Colonic mucosa (tissue), 4 donors: Measurements from ENCODE around the gene POLR2E. TPM values are rescaled to one million over a fixed set of nuclear protein-coding genes. Genes with fewer than 3 reads are reported as not detected.

Experiments used
- DNase-seq: peaks from one replicate; pipeline ENCODE4 v3.0.0-alpha.2; 2020
- H3K27ac ChIP-seq: fragments of 200-600 bp; one replicate; pipeline ENCODE4 v1.8.0; 2021
- H3K27me3 ChIP-seq: fragments of 200-600 bp; one replicate; pipeline ENCODE4 v1.8.0; 2021
- H3K36me3 ChIP-seq: fragments of 200-600 bp; one replicate; pipeline ENCODE4 v1.8.0; 2021
- H3K4me1 ChIP-seq: fragments of 200-600 bp; one replicate; pipeline ENCODE4 v1.8.0; 2021; ENCODE audit warnings: mild to moderate bottlenecking
- H3K4me3 ChIP-seq: fragments of 200-600 bp; one replicate; pipeline ENCODE4 v1.8.0; 2021
- H3K9ac ChIP-seq, 2 donors: one replicate each; pipeline ENCODE4 v1.7.0; 2013; ENCODE audit warnings: control low read depth in 2 of 2, low read depth in 2 of 2, low read length in 2 of 2
- H3K9me3 ChIP-seq: fragments of 200-600 bp; one replicate; pipeline ENCODE4 v1.8.0; 2021
- intact Hi-C: fragments of 100-400 bp; cut with DNase I; formaldehyde crosslinking; loops from one replicate; pipeline ENCODE4 v1.14.1; 2022
- total RNA-seq, 2 donors: library from RNA; stranded (reverse); fragmentation: NEBNext Ultra II Directional in 1 of 2; extraction: Animal tissue kit (Norgen Biotek cat#: 25700) in 1 of 2; gene quantifications; one replicate each; pipeline ENCODE4 v1.2.1, GENCODE V29; 2021
- TF ChIP-seq, protein P1 (sequence below): fragments of 200-600 bp; IDR thresholded peaks from one replicate; pipeline ENCODE4 v1.8.0; 2022; ENCODE audit warnings: antibody characterized with exemption, mild to moderate bottlenecking
- donor health status: healthy.
- donor health status: DM: no; HTN: no; CAD: no.
- donor health status: DM: no; HTN: no; CAD: no.

Gene POLR2E
- total RNA-seq, 2 donors from 2014 or later: 135 to 245 TPM

DNA sequence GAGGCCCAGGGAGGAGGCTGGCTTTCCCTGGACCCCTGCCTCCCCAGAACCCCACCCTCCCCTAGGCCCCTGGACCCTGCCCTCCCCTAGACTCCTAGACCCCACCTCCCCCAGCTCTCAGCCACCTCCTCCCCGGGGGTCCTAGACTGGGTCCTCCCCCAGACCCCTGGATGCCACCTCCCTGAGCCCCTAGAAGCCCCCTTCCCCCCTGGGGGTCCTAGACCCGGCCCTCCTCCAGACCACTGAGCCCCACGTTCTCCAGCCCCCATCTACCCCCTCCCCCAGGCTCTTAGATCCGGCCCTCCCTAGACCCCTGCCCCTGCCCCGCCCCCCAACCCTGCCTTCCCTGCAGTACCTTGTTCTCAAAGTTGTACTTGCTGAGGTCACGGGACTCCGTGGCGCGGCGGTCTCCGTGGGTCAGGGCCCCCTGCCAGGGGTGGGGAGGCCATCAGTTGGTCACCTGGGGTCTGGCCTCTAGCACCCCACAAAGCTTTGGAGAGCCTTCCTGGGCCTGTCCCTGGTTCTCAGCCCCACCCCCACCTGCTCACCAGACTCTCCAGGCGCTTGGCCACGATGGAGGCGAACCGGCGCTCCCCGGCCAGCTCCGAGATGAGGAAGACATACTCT, 16.6 kb upstream of the POLR2E start:
- Histone ChIP-seq H3K9me3 (no peaks in the 10 kb centered on the region), H3K27me3 (no peaks in the 10 kb centered on the region), H3K9ac (no peak overlapping the region), H3K4me3 (no peak overlapping the region), H3K4me1 (peaks cover 22% of the 10 kb centered on the region), H3K27ac (no peak overlapping the region), H3K36me3 (peaks cover 33% of the 10 kb centered on the region)
- intact Hi-C loops: loop anchor here (5.0 kb wide), 1 partner anchor 81 kb away; no protein-coding TSS in a partner anchor
- no peak for DNase-seq
- TF ChIP-seq, protein P1, sequence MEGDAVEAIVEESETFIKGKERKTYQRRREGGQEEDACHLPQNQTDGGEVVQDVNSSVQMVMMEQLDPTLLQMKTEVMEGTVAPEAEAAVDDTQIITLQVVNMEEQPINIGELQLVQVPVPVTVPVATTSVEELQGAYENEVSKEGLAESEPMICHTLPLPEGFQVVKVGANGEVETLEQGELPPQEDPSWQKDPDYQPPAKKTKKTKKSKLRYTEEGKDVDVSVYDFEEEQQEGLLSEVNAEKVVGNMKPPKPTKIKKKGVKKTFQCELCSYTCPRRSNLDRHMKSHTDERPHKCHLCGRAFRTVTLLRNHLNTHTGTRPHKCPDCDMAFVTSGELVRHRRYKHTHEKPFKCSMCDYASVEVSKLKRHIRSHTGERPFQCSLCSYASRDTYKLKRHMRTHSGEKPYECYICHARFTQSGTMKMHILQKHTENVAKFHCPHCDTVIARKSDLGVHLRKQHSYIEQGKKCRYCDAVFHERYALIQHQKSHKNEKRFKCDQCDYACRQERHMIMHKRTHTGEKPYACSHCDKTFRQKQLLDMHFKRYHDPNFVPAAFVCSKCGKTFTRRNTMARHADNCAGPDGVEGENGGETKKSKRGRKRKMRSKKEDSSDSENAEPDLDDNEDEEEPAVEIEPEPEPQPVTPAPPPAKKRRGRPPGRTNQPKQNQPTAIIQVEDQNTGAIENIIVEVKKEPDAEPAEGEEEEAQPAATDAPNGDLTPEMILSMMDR: no peak

DNA sequence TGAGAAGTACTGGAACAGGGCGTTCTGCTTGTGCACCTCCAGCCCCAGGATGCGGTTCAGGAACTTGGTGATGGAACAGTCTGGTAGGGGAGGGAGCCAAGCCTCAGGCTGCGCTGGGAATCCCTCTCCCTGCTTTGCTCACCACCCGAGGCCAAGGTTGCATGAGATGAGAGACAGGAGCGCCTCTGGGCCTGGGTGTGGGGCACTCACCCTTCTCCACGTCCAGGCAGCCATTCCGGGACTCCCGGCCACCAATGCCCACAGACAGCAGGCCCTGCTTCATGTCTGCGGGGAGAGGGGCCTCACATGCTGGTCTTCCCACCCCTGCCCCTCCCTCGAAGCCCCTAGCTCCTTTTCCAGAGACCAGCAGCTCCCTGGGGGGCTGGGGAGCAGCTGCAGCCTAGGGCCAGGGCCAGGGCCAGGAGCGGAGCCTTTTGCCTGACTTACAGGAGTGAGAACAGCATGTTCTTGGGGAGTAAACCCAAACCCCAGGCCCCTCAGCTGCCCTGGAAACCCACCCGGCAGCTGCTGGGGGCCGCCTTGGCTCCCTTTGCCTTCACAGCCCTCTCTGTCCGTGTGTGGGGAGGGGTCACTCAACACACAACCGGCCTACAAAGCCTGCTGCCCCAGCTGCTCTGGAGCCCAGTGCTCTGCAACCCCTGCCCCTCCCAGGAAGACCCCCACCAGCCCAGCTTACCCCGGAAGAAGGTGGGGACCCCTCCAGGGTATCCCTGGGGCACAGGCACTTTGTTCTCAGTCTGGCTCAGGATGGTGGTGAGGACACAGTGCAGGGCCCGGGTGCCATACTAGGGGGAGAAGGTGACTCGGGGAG, 15.8 kb upstream of the POLR2E start:
- no peak overlapping the region for H3K27ac ChIP-seq
- no peak overlapping the region for H3K4me3 ChIP-seq
- H3K36me3 ChIP-seq: peaks cover 32% of the 10 kb centered on the region
- no peak overlapping the region for H3K9ac ChIP-seq
- intact Hi-C loops: loop anchor here (5.0 kb wide), 1 partner anchor 81 kb away; no protein-coding TSS in a partner anchor
- TF ChIP-seq, protein P1: no peak
- peaks cover 22% of the 10 kb centered on the region for H3K4me1 ChIP-seq
- no peaks in the 10 kb centered on the region for H3K9me3 ChIP-seq
- no peaks in the 10 kb centered on the region for H3K27me3 ChIP-seq
- DNase-seq: no peak

DNA sequence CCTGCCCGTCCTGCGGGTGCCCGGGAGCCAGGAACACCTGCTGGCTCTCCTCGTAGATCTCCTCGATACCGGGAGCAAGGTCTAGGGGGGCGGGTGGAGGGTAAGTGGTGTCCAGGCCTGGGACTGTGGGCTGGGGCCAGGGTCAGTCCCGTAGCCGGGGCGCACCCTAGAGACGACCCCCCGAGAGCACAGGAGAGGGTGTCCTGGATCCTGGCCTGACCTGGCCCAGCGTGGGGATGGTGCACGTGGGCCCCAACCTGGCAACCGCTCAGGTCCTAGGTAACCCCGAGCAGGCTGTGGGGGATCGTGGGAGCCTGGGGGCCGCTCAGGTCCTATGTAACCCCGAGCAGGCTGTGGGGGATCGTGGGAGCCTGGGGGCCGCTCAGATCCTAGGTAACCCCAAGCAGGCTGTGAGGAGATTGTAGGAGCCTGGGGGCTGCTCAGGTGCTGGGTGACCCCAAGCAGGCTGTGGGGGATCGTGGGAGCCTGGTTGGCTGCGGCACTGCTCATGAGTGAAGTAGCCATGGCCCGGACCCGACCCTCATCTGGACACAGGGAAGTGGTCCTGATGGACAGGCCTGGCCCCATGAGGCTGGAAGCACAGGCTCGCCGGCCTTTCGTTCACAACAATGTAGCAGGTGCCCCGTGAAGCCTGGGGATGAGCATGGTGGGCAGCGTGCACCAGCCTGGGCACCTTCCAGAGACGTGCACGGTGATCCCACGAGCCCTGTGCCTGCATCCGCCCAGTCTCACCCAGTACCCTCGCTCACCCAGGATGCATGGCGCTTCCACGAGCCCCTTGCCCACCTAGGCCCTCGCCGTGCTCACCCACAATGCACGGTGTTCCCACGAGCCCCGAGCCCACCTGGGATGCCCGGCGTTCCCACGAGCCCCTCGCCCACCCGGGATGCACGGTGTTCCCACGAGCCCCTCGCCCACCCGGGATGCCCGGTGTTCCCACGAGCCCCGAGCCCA, 14.8 kb upstream of the POLR2E start:
- Histone ChIP-seq H3K36me3 (peaks cover 32% of the 10 kb centered on the region), H3K9me3 (no peaks in the 10 kb centered on the region), H3K9ac (no peak overlapping the region), H3K27me3 (no peaks in the 10 kb centered on the region), H3K27ac (no peak overlapping the region), H3K4me3 (no peak overlapping the region), H3K4me1 (peaks cover 28% of the 10 kb centered on the region)
- intact Hi-C loops: loop anchor here (5.0 kb wide), 1 partner anchor 82 kb away; no protein-coding TSS in a partner anchor
- TF ChIP-seq, protein P1: no peak
- no peak for DNase-seq

DNA sequence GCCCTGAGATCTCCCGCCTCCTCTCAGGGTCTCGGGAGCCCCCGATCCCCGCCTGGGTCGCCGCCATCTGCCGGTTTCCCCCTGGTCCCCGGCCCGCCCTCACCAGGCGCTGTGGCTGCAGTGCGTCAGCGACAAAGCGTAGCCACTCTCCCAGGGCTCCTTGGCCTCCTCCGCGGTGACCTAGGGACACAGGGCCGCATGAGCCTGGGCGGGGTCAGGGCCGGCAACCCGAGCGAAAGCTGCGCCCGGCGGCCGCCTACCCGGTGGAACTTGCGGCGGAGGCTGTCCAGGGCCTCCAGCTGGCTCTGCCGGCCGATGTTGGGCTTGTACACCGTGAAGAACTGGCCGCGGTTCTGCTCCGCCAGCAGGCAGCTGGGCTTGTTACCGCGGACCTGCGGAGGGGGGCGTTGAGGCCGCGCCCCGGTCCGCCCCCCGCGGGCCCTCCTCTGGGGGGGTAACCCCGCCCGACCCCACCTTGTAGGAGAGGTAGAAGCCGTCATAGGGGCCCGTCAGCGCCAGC, 13.9 kb upstream of the POLR2E start:
- Histone ChIP-seq H3K36me3 (peaks cover 32% of the 10 kb centered on the region), H3K9me3 (no peaks in the 10 kb centered on the region), H3K4me3 (no peak overlapping the region), H3K4me1 (peaks cover 27% of the 10 kb centered on the region), H3K9ac (no peak overlapping the region), H3K27ac (no peak overlapping the region), H3K27me3 (no peaks in the 10 kb centered on the region)
- intact Hi-C loops: no loop called here
- TF ChIP-seq, protein P1: no peak
- DNase-seq: no peak
